Pancreas (tissue), 10 donors: ENCODE data around the gene TIGD2. TPM values are rescaled to one million over a fixed set of nuclear protein-coding genes. Genes with fewer than 3 reads are reported as not detected.

ENCODE experiments used
- ATAC-seq, 4 donors: fragments of 200-7000 bp; cut with Tn5 transposase; one replicate each; pipeline versions ENCODE4 v1.8.0 to v1.9.1; 2020; ENCODE audit warnings: mild to moderate bottlenecking in 4 of 4, moderate library complexity in 4 of 4
- DNase-seq, 6 donors: peaks; one replicate each; pipeline ENCODE4 v3.0.0-alpha.2; 2020
- FAIRE-seq: peaks from 2 replicates; lab custom pipeline; 2012; peaks lifted over from hg19 to GRCh38; lab: Jason Lieb, UNC
- H3K27ac ChIP-seq, 4 donors: fragments of 200-600 bp; sonication (generic); 1 replicate in 3 of 4; 2 replicates in 1 of 4; pipeline versions ENCODE4 v1.5.0 to v1.8.0; 2020
- H3K27me3 ChIP-seq, 4 donors: fragments of 200-600 bp; one replicate each; pipeline ENCODE4 v1.8.0; 2021
- H3K36me3 ChIP-seq, 3 donors: fragments of 200-600 bp; sonication (generic) in 1 of 3; one replicate each; pipeline versions ENCODE4 v1.5.0 to v1.8.0; 2020 to 2021
- H3K4me1 ChIP-seq, 3 donors: fragments of 200-600 bp; one replicate each; pipeline ENCODE4 v1.8.0; 2021
- H3K4me3 ChIP-seq, 4 donors: fragments of 200-600 bp; sonication (generic) in 2 of 4; one replicate each; pipeline versions ENCODE4 v1.5.0 to v1.8.0; 2020 to 2021
- H3K9me3 ChIP-seq, 4 donors: fragments of 200-600 bp; one replicate each; pipeline ENCODE4 v1.8.0; 2021
- CTCF ChIP-seq, 4 donors: fragments of 200-600 bp; sonication (generic) in 3 of 4; IDR thresholded peaks; one replicate each; pipeline versions ENCODE4 v1.5.0 to v1.8.0; 2021; ENCODE audit warnings: antibody characterized with exemption in 4 of 4
- WGBS, 2 donors: extraction: QIAGEN DNeasy Blood & Tissue Kit; methylation state at CpG; one replicate each; pipeline ENCODE4 v1.1.7; 2013; 5-methylcytosine and 5-hydroxymethylcytosine counted together
- intact Hi-C, 3 donors: fragments of 100-400 bp; cut with DNase I; formaldehyde crosslinking; loops; one replicate each; pipeline versions ENCODE4 v1.11.1 to v1.14.2; 2022
- polyA plus RNA-seq, 2 donors: library from polyadenylated mRNA; stranded (reverse); fragments of 200-250 nt; gene quantifications; one replicate each; pipeline ENCODE4 v1.2.3, GENCODE V29; 2013
- total RNA-seq, 6 donors: library from RNA; stranded (reverse); fragmentation: NEBNext Ultra II Directional in 4 of 6; extraction: Animal tissue kit (Norgen Biotek cat#: 25700) in 4 of 6; gene quantifications; one replicate each; pipeline versions ENCODE4 v1.2.1 to v1.2.4, GENCODE V29; 2021 to 2023
- donor health status: healthy with polysubstance abuse.
- donor health status: DM: no; HTN: no; CAD: no; lungs with moderate emphysema.
- donor health status: DM: no; HTN: no; CAD: no.
- donor health status: control.
- donor health status: control.
- donor health status: Bipolar disorder and iron deficiency.
- donor health status: DM: yes; HTN: yes; CAD: no.
- donor health status: DM: no; HTN: no; CAD: no.
- donor health status: DM: no; HTN: no; CAD: no.
- donor health status: DM: yes; HTN: yes; CAD: no.

TIGD2 gene
- total and polyA plus RNA-seq, 8 donors: 1.7 to 4.7 (median 2.8) TPM

GRCh38 chr4:89071311-89071710 is 40.0 kb upstream of the TIGD2 start:
- FAIRE-seq: no peak
- H3K9me3 ChIP-seq: no peaks in the 10 kb centered on the region

GRCh38 chr4:89072921-89073320 is 38.4 kb upstream of the TIGD2 start:
- ATAC-seq (peak; percentile 73 to 89 (median 84)), DNase-seq (peak in 3 of 6 donors; percentile 28 to 59 (median 33)), FAIRE-seq (no peak)
- H3K36me3 ChIP-seq: no peaks in the 10 kb centered on the region
- WGBS, 2 donors: 29 to 41% methylated on average over 1 of the region's 1 CpG
- H3K27ac ChIP-seq: peak overlapping the region in 1 of 4 donors; percentile 6
- H3K4me3 ChIP-seq: no peak overlapping the region
- TF ChIP-seq CTCF (IDR thresholded peaks at IDR 0.05): no peak
- H3K4me1 ChIP-seq: no peaks in the 10 kb centered on the region
- H3K9me3 ChIP-seq: no peaks in the 10 kb centered on the region
- intact Hi-C loops: no loop called here
- no peaks in the 10 kb centered on the region for H3K27me3 ChIP-seq

More at GRCh38 chr4:89071311-89071710, 40.0 kb upstream of the TIGD2 start:
- Histone ChIP-seq H3K36me3 (no peaks in the 10 kb centered on the region), H3K4me3 (no peak overlapping the region), H3K27me3 (no peaks in the 10 kb centered on the region), H3K27ac (no peak overlapping the region), H3K4me1 (no peaks in the 10 kb centered on the region)
- no peak for TF ChIP-seq CTCF (IDR thresholded peaks at IDR 0.05)
- no peak for ATAC-seq
- WGBS, 2 donors: 95 to 96% methylated on average over 3 of the region's 3 CpGs
- intact Hi-C loops: no loop called here
- no peak for DNase-seq

GRCh38 chr4:89077761-89078160 is 33.6 kb upstream of the TIGD2 start:
- Histone ChIP-seq H3K4me1 (no peaks in the 10 kb centered on the region), H3K4me3 (no peak overlapping the region), H3K27me3 (no peaks in the 10 kb centered on the region), H3K27ac (no peak overlapping the region), H3K36me3 (no peaks in the 10 kb centered on the region), H3K9me3 (no peaks in the 10 kb centered on the region)
- no peak for ATAC-seq
- no peak for FAIRE-seq
- intact Hi-C loops: no loop called here
- TF ChIP-seq CTCF (IDR thresholded peaks at IDR 0.05): no peak
- DNase-seq: no peak

GRCh38 chr4:89078300-89078699 is 33.0 kb upstream of the TIGD2 start:
- H3K4me3 ChIP-seq: no peak overlapping the region
- H3K27ac ChIP-seq: no peak overlapping the region
- H3K27me3 ChIP-seq: no peaks in the 10 kb centered on the region
- intact Hi-C loops: no loop called here
- no peaks in the 10 kb centered on the region for H3K36me3 ChIP-seq
- H3K4me1 ChIP-seq: no peaks in the 10 kb centered on the region
- no peaks in the 10 kb centered on the region for H3K9me3 ChIP-seq
- FAIRE-seq (no peak), DNase-seq (no peak), ATAC-seq (no peak)
- 95 to 99% methylated on average over 1 of the region's 1 CpG for WGBS, 2 donors
- TF ChIP-seq CTCF (IDR thresholded peaks at IDR 0.05): no peak

- Histone ChIP-seq H3K27ac (no peak overlapping the region), H3K4me1 (no peaks in the 10 kb centered on the region), H3K9me3 (no peaks in the 10 kb centered on the region), H3K4me3 (no peak overlapping the region), H3K36me3 (no peaks in the 10 kb centered on the region), H3K27me3 (no peaks in the 10 kb centered on the region)
- DNase-seq (no peak), ATAC-seq (no peak), FAIRE-seq (no peak)
- no peak for TF ChIP-seq CTCF (IDR thresholded peaks at IDR 0.05)
- intact Hi-C loops: no loop called here
- WGBS, 2 donors: 85 to 91% methylated on average over 2 of the region's 2 CpGs
Measured at GRCh38 chr4:89099034-89099433, 12.3 kb upstream of the TIGD2 start.
